PC-9 (cell line): ENCODE measurements around the gene PPP3R1.

Experiments used
- CTCF ChIP-seq: fragments of 200-600 bp; sonication (generic); conservative IDR thresholded peaks from 2 replicates; pipeline ENCODE4 v1.6.1; 2017; ENCODE audit warnings: mixed run types, antibody characterized with exemption, mild to moderate bottlenecking, moderate library complexity
- EZH2 ChIP-seq: fragments of 200-600 bp; sonication (generic); IDR thresholded peaks from 2 replicates; pipeline ENCODE4 v1.8.0; 2017; ENCODE audit warnings: antibody characterized with exemption, low read depth

DNA sequence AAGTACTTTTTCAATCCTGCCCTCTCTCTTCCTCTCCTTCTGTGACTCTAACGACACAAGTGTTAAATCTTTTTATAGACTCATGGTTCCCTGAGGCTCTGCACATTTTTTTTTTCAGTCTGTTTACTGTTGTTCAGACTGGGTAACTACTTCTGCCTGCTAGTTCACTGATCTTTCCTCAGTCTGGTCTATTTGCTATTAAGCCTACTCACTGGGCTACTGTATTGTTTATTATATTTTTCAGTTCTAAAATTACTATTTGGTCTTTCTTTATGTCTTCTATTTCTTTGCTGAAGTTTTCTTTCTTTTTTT lies 21.3 kb downstream of the PPP3R1 start:
- TF ChIP-seq CTCF: no peak
- no peak for TF ChIP-seq EZH2
